ENCODE results near the gene BCAS3. TPM values are rescaled to one million over a fixed set of nuclear protein-coding genes. Genes with fewer than 3 reads are reported as not detected.
"Not testable (repeated sequence)": the region's sequence is repeated elsewhere in the genome, so short reads cannot be mapped to it uniquely, and the experiment has no call there.

BCAS3 gene
- total RNA-seq, 2 experiments from 2014 or later = 20.1 to 31.8 TPM

GRCh38 chr17:61436995-61437704 lies 759.5 kb downstream of the BCAS3 start:
- no peaks in the 10 kb centered on the region for H3K36me3 ChIP-seq (ENCODE audit: insufficient read depth, low read length)
- H3K9me3 Mint-ChIP-seq = peaks cover 18% of the 10 kb centered on the region
- DNase-seq (no peak), ATAC-seq (ENCODE audit: poor library complexity) (no peak)
- H3K27me3 Mint-ChIP-seq = peaks cover 76% of the 10 kb centered on the region
- H3K27me3 ChIP-seq (ENCODE audit: control insufficient read depth in 1 of 2, insufficient read depth in 2 of 2, low read length in 2 of 2) = peaks cover 17 to 21% of the 10 kb centered on the region in 2 experiments
- intact Hi-C loops (cut with DNase I, micrococcal nuclease) = no loop called here
- peaks cover 5 to 15% of the 10 kb centered on the region in 2 experiments for H3K9me3 ChIP-seq (ENCODE audit: control insufficient read depth in 1 of 2, insufficient read depth in 1 of 2, low read length in 2 of 2)
- no peak overlapping the region for H3K4me3 ChIP-seq (ENCODE audit: low read length)
- ChIA-PET POLR2A (no interaction called here), CTCF (no interaction called here)
- H3K36me3 Mint-ChIP-seq (ENCODE audit: low read depth) = peaks cover 4% of the 10 kb centered on the region
- no peak for TF ChIP-seq CTCF (IDR thresholded peaks at IDR 0.05)
- H3K27ac ChIP-seq (ENCODE audit: low read depth in 1 of 2, low read length in 2 of 2) = no peak overlapping the region
- no peak overlapping the region for H3K27ac Mint-ChIP-seq
- no peak overlapping the region for H3K4me3 Mint-ChIP-seq
- H3K4me1 ChIP-seq (ENCODE audit: insufficient read depth, low read length) = no peaks in the 10 kb centered on the region
- no peaks in the 10 kb centered on the region for H3K4me1 Mint-ChIP-seq (ENCODE audit: low read depth)

GRCh38 chr17:61440697-61441096 lies 763.0 kb downstream of the BCAS3 start:
- no peaks in the 10 kb centered on the region for H3K4me1 Mint-ChIP-seq (ENCODE audit: low read depth)
- Histone ChIP-seq H3K9me3 (ENCODE audit: control insufficient read depth in 1 of 2, insufficient read depth in 1 of 2, low read length in 2 of 2) (peaks cover 5 to 15% of the 10 kb centered on the region in 2 experiments), H3K4me1 (ENCODE audit: insufficient read depth, low read length) (no peaks in the 10 kb centered on the region), H3K27me3 (ENCODE audit: control insufficient read depth in 1 of 2, insufficient read depth in 2 of 2, low read length in 2 of 2) (peaks cover 24 to 34% of the 10 kb centered on the region in 2 experiments), H3K4me3 (ENCODE audit: low read length) (no peak overlapping the region), H3K36me3 (ENCODE audit: insufficient read depth, low read length) (no peaks in the 10 kb centered on the region), H3K27ac (ENCODE audit: low read depth in 1 of 2, low read length in 2 of 2) (no peak overlapping the region)
- no peak overlapping the region for H3K4me3 Mint-ChIP-seq
- DNase-seq (no peak), ATAC-seq (ENCODE audit: poor library complexity) (no peak)
- ChIA-PET CTCF (no interaction called here), POLR2A (no interaction called here)
- no peak for TF ChIP-seq CTCF (IDR thresholded peaks at IDR 0.05)
- intact Hi-C loops (cut with DNase I, micrococcal nuclease) = no loop called here
- peaks cover 79% of the 10 kb centered on the region for H3K27me3 Mint-ChIP-seq
- no peak overlapping the region for H3K27ac Mint-ChIP-seq
- H3K36me3 Mint-ChIP-seq (ENCODE audit: low read depth) = peaks cover 4% of the 10 kb centered on the region
- H3K9me3 Mint-ChIP-seq = peaks cover 15% of the 10 kb centered on the region

- H3K4me3 Mint-ChIP-seq; POLR2A ChIA-PET; DNase-seq; H3K4me1 Mint-ChIP-seq (ENCODE audit: low read depth); CTCF ChIA-PET; H3K36me3 Mint-ChIP-seq (ENCODE audit: low read depth); H3K4me1 ChIP-seq (ENCODE audit: insufficient read depth, low read length); H3K4me3 ChIP-seq (ENCODE audit: low read length); ATAC-seq (ENCODE audit: poor library complexity); H3K27ac Mint-ChIP-seq; H3K36me3 ChIP-seq (ENCODE audit: insufficient read depth, low read length); H3K27ac ChIP-seq (ENCODE audit: low read depth in 1 of 2, low read length in 2 of 2); intact Hi-C loops (cut with DNase I, micrococcal nuclease): not testable (repeated sequence)
- Histone ChIP-seq H3K27me3 (ENCODE audit: control insufficient read depth in 1 of 2, insufficient read depth in 2 of 2, low read length in 2 of 2) (peaks cover 24 to 40% of the 10 kb centered on the region in 2 experiments), H3K9me3 (ENCODE audit: control insufficient read depth in 1 of 2, insufficient read depth in 1 of 2, low read length in 2 of 2) (peaks cover 5 to 15% of the 10 kb centered on the region in 2 experiments)
- H3K9me3 Mint-ChIP-seq = peaks cover 15% of the 10 kb centered on the region
- H3K27me3 Mint-ChIP-seq = peaks cover 80% of the 10 kb centered on the region
Observed at GRCh38 chr17:61441507-61441906, 763.9 kb downstream of the BCAS3 start.
